ENCODE results near the gene SPTBN5.

SPTBN5 gene

GRCh38 chr15:41842229-41842628, 51.6 kb downstream of the SPTBN5 start:
- Histone ChIP-seq H3K4me1 (ENCODE audit: control insufficient read depth in 1 of 2, insufficient read depth in 1 of 2, low read depth in 1 of 2, low read length in 1 of 2) (no peaks in the 10 kb centered on the region), H3K27me3 (no peaks in the 10 kb centered on the region), H3K9me3 (no peaks in the 10 kb centered on the region), H3K36me3 (peaks cover 82% of the 10 kb centered on the region), H3K27ac (no peak overlapping the region), H3K4me3 (ENCODE audit: low read depth in 1 of 2, low read length in 1 of 2) (no peak overlapping the region)
- TF ChIP-seq CTCF (IDR thresholded peaks at IDR 0.05), result no peak

DNA sequence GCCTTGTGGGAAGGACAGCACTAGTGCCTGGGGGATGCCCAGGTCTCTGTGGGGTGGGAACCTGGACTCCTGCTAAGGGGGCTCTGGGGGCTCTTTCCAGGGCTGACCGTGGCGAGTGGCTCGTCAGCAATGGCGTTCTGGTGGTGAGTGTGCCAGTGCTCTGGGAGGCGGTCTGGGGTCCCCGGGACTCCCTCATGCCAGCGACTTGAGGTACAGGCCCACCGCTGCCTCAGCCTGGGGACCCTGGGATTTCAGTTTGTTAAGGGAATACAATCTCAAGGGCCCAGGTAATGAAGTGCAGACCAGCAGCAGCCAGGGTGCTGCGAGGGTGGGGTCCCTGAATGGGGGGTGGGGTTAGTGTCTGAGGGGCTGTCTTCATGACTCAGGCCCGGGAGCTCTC, 52.7 kb downstream of the SPTBN5 start:
- H3K4me1 ChIP-seq (ENCODE audit: control insufficient read depth in 1 of 2, insufficient read depth in 1 of 2, low read depth in 1 of 2, low read length in 1 of 2), result no peaks in the 10 kb centered on the region
- no peak overlapping the region for H3K27ac ChIP-seq
- TF ChIP-seq CTCF (IDR thresholded peaks at IDR 0.05), result no peak
- peaks cover 82% of the 10 kb centered on the region for H3K36me3 ChIP-seq
- H3K27me3 ChIP-seq, result no peaks in the 10 kb centered on the region
- H3K9me3 ChIP-seq, result no peaks in the 10 kb centered on the region
- no peak overlapping the region for H3K4me3 ChIP-seq (ENCODE audit: low read depth in 1 of 2, low read length in 1 of 2)

DNA sequence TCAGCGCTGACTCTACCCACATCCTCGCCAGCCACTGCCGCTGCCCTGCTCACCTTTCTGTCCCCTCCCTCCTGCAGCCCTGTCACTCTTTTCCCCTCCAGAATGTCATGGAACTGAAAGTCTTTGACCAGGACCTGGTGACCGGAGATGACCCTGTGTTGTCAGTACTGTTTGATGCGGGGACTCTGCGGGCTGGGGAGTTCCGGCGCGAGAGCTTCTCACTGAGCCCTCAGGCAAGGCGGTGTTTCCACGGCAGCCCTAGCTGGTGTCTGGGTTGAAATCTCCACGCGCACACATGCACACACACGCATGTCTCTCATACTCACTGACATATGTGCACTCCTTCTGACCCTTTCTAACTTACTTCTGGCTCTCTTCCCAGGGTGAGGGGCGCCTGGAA, 53.2 kb downstream of the SPTBN5 start:
- Histone ChIP-seq H3K4me1 (ENCODE audit: control insufficient read depth in 1 of 2, insufficient read depth in 1 of 2, low read depth in 1 of 2, low read length in 1 of 2) (no peaks in the 10 kb centered on the region), H3K36me3 (peaks cover 82% of the 10 kb centered on the region), H3K27ac (no peak overlapping the region), H3K27me3 (no peaks in the 10 kb centered on the region), H3K9me3 (no peaks in the 10 kb centered on the region), H3K4me3 (ENCODE audit: low read depth in 1 of 2, low read length in 1 of 2) (no peak overlapping the region)
- no peak for TF ChIP-seq CTCF (IDR thresholded peaks at IDR 0.05)

GRCh38 chr15:41839781-41840491, 53.9 kb downstream of the SPTBN5 start:
- Histone ChIP-seq H3K9me3 (no peaks in the 10 kb centered on the region), H3K4me1 (ENCODE audit: control insufficient read depth in 1 of 2, insufficient read depth in 1 of 2, low read depth in 1 of 2, low read length in 1 of 2) (no peaks in the 10 kb centered on the region), H3K27me3 (no peaks in the 10 kb centered on the region), H3K4me3 (ENCODE audit: low read depth in 1 of 2, low read length in 1 of 2) (no peak overlapping the region), H3K36me3 (peaks cover 81% of the 10 kb centered on the region), H3K27ac (no peak overlapping the region)
- no peak for TF ChIP-seq CTCF (IDR thresholded peaks at IDR 0.05)

DNA sequence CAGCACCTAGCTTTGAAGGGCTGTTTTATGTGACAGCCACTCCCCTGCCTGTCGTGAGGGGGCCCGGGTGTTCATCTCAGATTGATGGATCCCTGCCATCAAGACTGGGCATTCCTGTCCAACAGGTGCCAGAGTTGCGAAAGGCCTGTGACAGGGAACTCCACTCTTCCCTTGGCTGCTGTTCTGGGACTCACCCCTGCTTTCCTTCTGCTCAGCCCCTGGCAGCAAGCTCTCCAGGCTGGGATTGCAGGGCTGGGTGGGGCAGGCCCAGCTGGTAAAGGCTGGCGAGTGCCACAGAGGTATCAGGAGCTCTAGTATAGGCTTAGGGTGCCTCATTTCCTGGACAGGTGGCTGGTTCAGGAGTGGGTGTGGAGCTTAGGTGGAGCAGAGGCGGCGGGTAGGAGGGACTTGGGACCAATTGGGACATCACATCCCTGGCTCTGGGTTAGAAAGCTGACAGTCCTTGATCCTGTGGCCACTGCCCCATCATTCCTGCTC, 55.4 kb downstream of the SPTBN5 start, which contains the start of gene PLA2G4B:
Gene PLA2G4B (plus strand): TSS at position 448 of the 498 bp plus-strand sequence. CDS start 67 bp downstream, outside the sequence.
- Histone ChIP-seq H3K9me3 (no peaks in the 10 kb centered on the region), H3K27ac (no peak within 1 kb of the TSS), H3K4me3 (ENCODE audit: low read depth in 1 of 2, low read length in 1 of 2) (no peak within 1 kb of the TSS), H3K4me1 (ENCODE audit: control insufficient read depth in 1 of 2, insufficient read depth in 1 of 2, low read depth in 1 of 2, low read length in 1 of 2) (no peaks in the 10 kb centered on the region), H3K27me3 (no peaks in the 10 kb centered on the region), H3K36me3 (peaks cover 69% of the 10 kb centered on the region)
- no peak for TF ChIP-seq CTCF (IDR thresholded peaks at IDR 0.05)
